GM13977 (cell line): ENCODE measurements around the gene LGALS12.
A peak's percentile ranks its signal among the peaks of the same experiment; 100 is the strongest.

Experiments used
- DNase-seq: peaks from one replicate; pipeline ENCODE4 v3.0.0; 2012; ENCODE audit warnings: low spot score
- CTCF ChIP-seq: IDR thresholded peaks from 2 replicates; pipeline ENCODE4 v1.5.1; 2012; ENCODE audit warnings: mild to moderate bottlenecking, control low read depth; ENCODE audit not compliant: insufficient read depth; ENCODE audit errors: extremely low read depth, missing control alignments
- in situ Hi-C: fragments of 300-500 bp; cut with MboI; formaldehyde crosslinking; loops from one replicate; pipeline ENCODE4 v1.12.0; 2022; ENCODE audit warnings: low sequenced_read_pairs, low pct_unique_long_range_greater_than_20kb, mixed read lengths, inconsistent platforms; ENCODE audit not compliant: unreplicated experiment

LGALS12 gene

GRCh38 chr11:63507511-63507910, 1.6 kb downstream of the LGALS12 start:
- DNase-seq = no peak
- TF ChIP-seq CTCF = no peak
- in situ Hi-C loops = no loop called here

GRCh38 chr11:63508009-63508408, 2.1 kb downstream of the LGALS12 start:
- peak; percentile 51 for TF ChIP-seq CTCF
- no peak for DNase-seq
- in situ Hi-C loops = no loop called here

GRCh38 chr11:63508745-63509144, 2.9 kb downstream of the LGALS12 start:
- TF ChIP-seq CTCF = no peak
- in situ Hi-C loops = no loop called here
- no peak for DNase-seq

- in situ Hi-C loops = no loop called here
- no peak for DNase-seq
- no peak for TF ChIP-seq CTCF
These were observed 4.6 kb downstream of the LGALS12 start for GRCh38 chr11:63510360-63511047.

GRCh38 chr11:63511048-63511748, 5.3 kb downstream of the LGALS12 start:
- TF ChIP-seq CTCF = no peak
- in situ Hi-C loops = no loop called here
- no peak for DNase-seq

GRCh38 chr11:63512816-63513215, 6.9 kb downstream of the LGALS12 start:
- in situ Hi-C loops = no loop called here

More at GRCh38 chr11:63512816-63513215, 6.9 kb downstream of the LGALS12 start:
- no peak for TF ChIP-seq CTCF
- no peak for DNase-seq
